ENCODE data around the gene TTBK2. TPM values are rescaled to one million over a fixed set of nuclear protein-coding genes. Genes with fewer than 3 reads are reported as not detected.

Gene TTBK2
- total and polyA plus RNA-seq, 4 donors = 1.0 to 6.4 (median 4.3) TPM

- no peaks in the 10 kb centered on the region for H3K4me1 ChIP-seq (ENCODE audit: control insufficient read depth in 4 of 4, insufficient read depth in 4 of 4, low read length in 3 of 4)
- TF ChIP-seq RAD21 (IDR thresholded peaks at IDR 0.05) (no peak), NR2F2 (IDR thresholded peaks at IDR 0.05) (no peak), ATF3 (IDR thresholded peaks at IDR 0.05) (no peak), HNF4A (conservative IDR thresholded peaks at IDR 0.05) (no peak), EGR1 (IDR thresholded peaks at IDR 0.05; ENCODE audit: low read depth in 2 of 2) (no peak), YY1 (IDR thresholded peaks at IDR 0.05) (no peak), FOXA1 (IDR thresholded peaks at IDR 0.05) (no peak), REST (IDR thresholded peaks at IDR 0.05) (no peak), GABPA (IDR thresholded peaks at IDR 0.05 in 1 of 2, conservative IDR thresholded peaks at IDR 0.05 in 1 of 2) (no peak), TAF1 (conservative IDR thresholded peaks at IDR 0.05) (no peak), JUND (IDR thresholded peaks at IDR 0.05) (no peak)
- TF ChIP-seq, protein P1, sequence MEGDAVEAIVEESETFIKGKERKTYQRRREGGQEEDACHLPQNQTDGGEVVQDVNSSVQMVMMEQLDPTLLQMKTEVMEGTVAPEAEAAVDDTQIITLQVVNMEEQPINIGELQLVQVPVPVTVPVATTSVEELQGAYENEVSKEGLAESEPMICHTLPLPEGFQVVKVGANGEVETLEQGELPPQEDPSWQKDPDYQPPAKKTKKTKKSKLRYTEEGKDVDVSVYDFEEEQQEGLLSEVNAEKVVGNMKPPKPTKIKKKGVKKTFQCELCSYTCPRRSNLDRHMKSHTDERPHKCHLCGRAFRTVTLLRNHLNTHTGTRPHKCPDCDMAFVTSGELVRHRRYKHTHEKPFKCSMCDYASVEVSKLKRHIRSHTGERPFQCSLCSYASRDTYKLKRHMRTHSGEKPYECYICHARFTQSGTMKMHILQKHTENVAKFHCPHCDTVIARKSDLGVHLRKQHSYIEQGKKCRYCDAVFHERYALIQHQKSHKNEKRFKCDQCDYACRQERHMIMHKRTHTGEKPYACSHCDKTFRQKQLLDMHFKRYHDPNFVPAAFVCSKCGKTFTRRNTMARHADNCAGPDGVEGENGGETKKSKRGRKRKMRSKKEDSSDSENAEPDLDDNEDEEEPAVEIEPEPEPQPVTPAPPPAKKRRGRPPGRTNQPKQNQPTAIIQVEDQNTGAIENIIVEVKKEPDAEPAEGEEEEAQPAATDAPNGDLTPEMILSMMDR (IDR thresholded peaks at IDR 0.05; ENCODE audit: low read depth, low read length, missing input control) = no peak
- H3K27ac ChIP-seq (ENCODE audit: low read depth in 1 of 2, low read length in 2 of 2) = no peak overlapping the region
- no peak overlapping the region for H3K9ac ChIP-seq (ENCODE audit: low read depth in 1 of 2, low read length in 2 of 2)
- no peaks in the 10 kb centered on the region for H3K9me3 ChIP-seq (ENCODE audit: control insufficient read depth in 4 of 4, low read length in 3 of 4)
- H3K4me3 ChIP-seq (ENCODE audit: low read depth in 1 of 3, low read length in 3 of 3) = no peak overlapping the region
- no peaks in the 10 kb centered on the region for H3K27me3 ChIP-seq (ENCODE audit: control insufficient read depth in 4 of 4, insufficient read depth in 4 of 4, low read length in 3 of 4)
- DNase-seq (ENCODE audit: low spot score) = no peak
- peaks cover 0 to 10% (median 5%) of the 10 kb centered on the region in 4 donors for H3K36me3 ChIP-seq (ENCODE audit: control insufficient read depth in 4 of 4, insufficient read depth in 3 of 4, low read depth in 1 of 4, low read length in 3 of 4)
Measured at GRCh38 chr15:42811433-42811832, 109.1 kb downstream of the TTBK2 start.

- TF ChIP-seq ATF3 (IDR thresholded peaks at IDR 0.05) = no peak
- TF ChIP-seq, protein P1 (IDR thresholded peaks at IDR 0.05; ENCODE audit: low read depth, low read length, missing input control) = no peak
- no peak for TF ChIP-seq JUND (IDR thresholded peaks at IDR 0.05)
- no peak for TF ChIP-seq SP1 (IDR thresholded peaks at IDR 0.05)
- no peak for TF ChIP-seq HNF4A (conservative IDR thresholded peaks at IDR 0.05)
- TF ChIP-seq FOXA1 (IDR thresholded peaks at IDR 0.05) = no peak
- TF ChIP-seq RAD21 (IDR thresholded peaks at IDR 0.05) = no peak
- TF ChIP-seq EGR1 (IDR thresholded peaks at IDR 0.05; ENCODE audit: low read depth in 2 of 2) = no peak
- no peak for TF ChIP-seq GABPA (IDR thresholded peaks at IDR 0.05 in 1 of 2, conservative IDR thresholded peaks at IDR 0.05 in 1 of 2)
- WGBS = 93% methylated on average over 1 of the region's 1 CpG
- H3K36me3 ChIP-seq (ENCODE audit: control insufficient read depth in 4 of 4, insufficient read depth in 3 of 4, low read depth in 1 of 4, low read length in 3 of 4) = peaks cover 0 to 14% (median 5%) of the 10 kb centered on the region in 4 donors
Measured at GRCh38 chr15:42808913-42809312, 111.7 kb downstream of the TTBK2 start.

More at GRCh38 chr15:42808913-42809312, 111.7 kb downstream of the TTBK2 start:
- Histone ChIP-seq H3K4me1 (ENCODE audit: control insufficient read depth in 4 of 4, insufficient read depth in 4 of 4, low read length in 3 of 4) (no peaks in the 10 kb centered on the region), H3K27ac (ENCODE audit: low read depth in 1 of 2, low read length in 2 of 2) (no peak overlapping the region), H3K27me3 (ENCODE audit: control insufficient read depth in 4 of 4, insufficient read depth in 4 of 4, low read length in 3 of 4) (no peaks in the 10 kb centered on the region), H3K9me3 (ENCODE audit: control insufficient read depth in 4 of 4, low read length in 3 of 4) (no peaks in the 10 kb centered on the region), H3K9ac (ENCODE audit: low read depth in 1 of 2, low read length in 2 of 2) (no peak overlapping the region), H3K4me3 (ENCODE audit: low read depth in 1 of 3, low read length in 3 of 3) (no peak overlapping the region)
- no peak for DNase-seq (ENCODE audit: low spot score)

All from liver (tissue), 9 donors.